ENCODE data around the gene GPRC5D. TPM values are rescaled to one million over a fixed set of nuclear protein-coding genes. Genes with fewer than 3 reads are reported as not detected.

GPRC5D gene
- total RNA-seq, 3 donors from 2014 or later, result not detected

DNA sequence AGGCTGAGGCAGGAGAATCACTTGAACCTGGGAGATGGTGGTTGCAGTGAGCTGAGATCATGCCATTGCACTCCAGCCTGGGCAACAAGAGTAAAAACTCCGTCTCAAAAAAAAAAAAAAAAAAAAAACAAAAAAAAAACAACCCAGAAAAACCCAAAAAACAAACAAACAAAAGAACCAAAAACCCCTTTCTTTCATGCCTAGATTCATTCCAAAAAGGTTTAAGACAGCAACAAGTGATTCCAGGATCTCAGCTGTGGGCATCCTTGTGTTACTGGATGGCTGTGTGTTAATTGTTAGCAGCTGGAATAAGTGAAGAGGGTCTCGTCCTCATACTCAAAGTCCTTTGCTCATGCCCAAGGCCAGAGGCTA is 51.2 kb downstream of the GPRC5D start:
- ATAC-seq (no peak), DNase-seq (no peak)
- peaks cover 13% of the 10 kb centered on the region for H3K4me1 ChIP-seq (ENCODE audit: low read depth)
- intact Hi-C loops (cut with DNase I, micrococcal nuclease), result no loop called here
- H3K36me3 ChIP-seq (ENCODE audit: low read depth), result no peaks in the 10 kb centered on the region
- TF ChIP-seq, protein P1, sequence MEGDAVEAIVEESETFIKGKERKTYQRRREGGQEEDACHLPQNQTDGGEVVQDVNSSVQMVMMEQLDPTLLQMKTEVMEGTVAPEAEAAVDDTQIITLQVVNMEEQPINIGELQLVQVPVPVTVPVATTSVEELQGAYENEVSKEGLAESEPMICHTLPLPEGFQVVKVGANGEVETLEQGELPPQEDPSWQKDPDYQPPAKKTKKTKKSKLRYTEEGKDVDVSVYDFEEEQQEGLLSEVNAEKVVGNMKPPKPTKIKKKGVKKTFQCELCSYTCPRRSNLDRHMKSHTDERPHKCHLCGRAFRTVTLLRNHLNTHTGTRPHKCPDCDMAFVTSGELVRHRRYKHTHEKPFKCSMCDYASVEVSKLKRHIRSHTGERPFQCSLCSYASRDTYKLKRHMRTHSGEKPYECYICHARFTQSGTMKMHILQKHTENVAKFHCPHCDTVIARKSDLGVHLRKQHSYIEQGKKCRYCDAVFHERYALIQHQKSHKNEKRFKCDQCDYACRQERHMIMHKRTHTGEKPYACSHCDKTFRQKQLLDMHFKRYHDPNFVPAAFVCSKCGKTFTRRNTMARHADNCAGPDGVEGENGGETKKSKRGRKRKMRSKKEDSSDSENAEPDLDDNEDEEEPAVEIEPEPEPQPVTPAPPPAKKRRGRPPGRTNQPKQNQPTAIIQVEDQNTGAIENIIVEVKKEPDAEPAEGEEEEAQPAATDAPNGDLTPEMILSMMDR (IDR thresholded peaks at IDR 0.05), result no peak
- no peaks in the 10 kb centered on the region for H3K9me3 ChIP-seq
- no peak overlapping the region for H3K4me3 ChIP-seq

DNA sequence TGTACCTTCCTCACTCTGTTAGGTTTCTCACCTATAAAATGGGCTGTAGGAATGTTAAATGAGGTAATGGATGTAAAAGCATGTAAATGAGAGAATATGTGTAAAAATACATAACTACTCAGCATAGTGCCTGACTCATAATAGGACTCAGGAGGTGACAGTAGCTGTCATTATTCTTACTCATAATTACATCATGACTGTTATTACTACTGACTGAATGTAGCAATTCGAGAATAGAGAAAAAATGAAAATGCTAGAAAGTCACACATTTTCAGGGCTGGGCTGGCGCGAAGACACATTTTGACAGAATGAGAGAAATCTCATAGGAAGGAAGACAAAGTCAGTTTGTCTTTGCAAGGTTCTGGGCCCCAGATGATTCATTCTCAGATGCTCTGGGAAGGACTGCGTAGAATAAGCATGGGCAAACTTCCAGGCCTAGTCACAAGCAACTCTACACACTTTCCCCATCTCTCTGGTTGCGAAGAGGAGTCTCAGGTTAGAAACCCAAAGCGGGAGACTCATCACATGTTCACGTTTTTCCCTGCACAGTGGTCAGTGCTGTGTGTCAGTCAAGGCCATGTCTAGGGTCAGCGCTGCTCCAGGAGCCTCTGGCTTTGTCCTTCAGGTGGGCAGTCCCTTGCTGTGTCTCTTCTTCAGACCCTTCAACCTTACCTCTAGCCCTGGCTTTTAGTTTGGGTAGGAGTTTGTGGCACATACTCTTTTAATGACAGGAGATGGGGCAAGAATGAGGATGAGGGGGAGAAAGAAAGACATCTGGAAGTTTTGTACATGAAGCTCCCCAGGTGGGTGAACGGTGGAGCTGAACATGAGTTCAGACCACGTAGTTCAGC is 52.2 kb downstream of the GPRC5D start:
- no peak overlapping the region for H3K4me3 ChIP-seq
- intact Hi-C loops (cut with DNase I, micrococcal nuclease), result no loop called here
- DNase-seq, result no peak

GRCh38 chr12:12898911-12899511 is 53.0 kb downstream of the GPRC5D start:
- Histone ChIP-seq H3K4me3 (no peak overlapping the region), H3K36me3 (ENCODE audit: low read depth) (no peaks in the 10 kb centered on the region), H3K4me1 (ENCODE audit: low read depth) (peaks cover 13% of the 10 kb centered on the region), H3K9me3 (no peaks in the 10 kb centered on the region)
- TF ChIP-seq, protein P1 (IDR thresholded peaks at IDR 0.05), result no peak
- no peak for DNase-seq
- intact Hi-C loops (cut with DNase I, micrococcal nuclease), result no loop called here
- ATAC-seq, result no peak

More for the DNA sequence above, 52.2 kb downstream of the GPRC5D start:
- no peak for ATAC-seq
- Histone ChIP-seq H3K4me1 (ENCODE audit: low read depth) (peaks cover 13% of the 10 kb centered on the region), H3K36me3 (ENCODE audit: low read depth) (no peaks in the 10 kb centered on the region), H3K9me3 (no peaks in the 10 kb centered on the region)
- TF ChIP-seq, protein P1 (IDR thresholded peaks at IDR 0.05), result no peak

DNA sequence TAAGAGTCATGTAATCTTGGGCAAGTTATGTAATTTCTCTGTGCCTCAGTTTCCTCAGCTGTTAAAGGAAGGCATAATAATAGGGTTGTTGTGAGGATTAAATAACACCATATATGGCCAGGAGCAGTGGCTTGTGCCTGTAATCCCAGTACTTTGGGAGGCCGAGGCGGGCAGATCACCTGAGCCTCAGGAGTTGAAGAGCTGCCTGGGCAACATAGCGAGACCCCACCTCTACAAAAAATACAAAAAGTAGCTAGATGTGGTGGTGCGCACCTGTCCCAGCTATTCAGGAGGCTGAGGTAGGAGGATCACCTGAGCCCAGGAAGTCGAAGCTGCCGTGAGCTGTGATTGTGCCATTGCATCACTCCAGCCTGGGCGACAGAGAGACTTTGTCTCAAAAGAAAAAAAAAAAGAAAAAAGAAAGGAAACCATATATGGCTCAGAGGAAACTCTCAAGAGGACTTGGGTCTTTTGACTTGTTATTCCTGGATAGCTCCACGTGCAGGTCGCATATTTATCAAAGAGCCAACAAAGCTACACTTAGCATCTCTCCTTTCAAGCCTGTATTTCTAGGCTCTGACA is 53.7 kb downstream of the GPRC5D start:
- H3K9me3 ChIP-seq, result no peaks in the 10 kb centered on the region
- H3K4me3 ChIP-seq, result no peak overlapping the region

GRCh38 chr12:12897302-12897701 is 54.7 kb downstream of the GPRC5D start:
- Histone ChIP-seq H3K36me3 (ENCODE audit: low read depth) (no peaks in the 10 kb centered on the region), H3K4me3 (no peak overlapping the region), H3K4me1 (ENCODE audit: low read depth) (peaks cover 10% of the 10 kb centered on the region), H3K9me3 (no peaks in the 10 kb centered on the region)
- DNase-seq (no peak), ATAC-seq (no peak)
- intact Hi-C loops (cut with DNase I, micrococcal nuclease), result no loop called here
- TF ChIP-seq, protein P1 (IDR thresholded peaks at IDR 0.05), result no peak

More for the DNA sequence above, 53.7 kb downstream of the GPRC5D start:
- intact Hi-C loops (cut with DNase I, micrococcal nuclease), result no loop called here
- TF ChIP-seq, protein P1 (IDR thresholded peaks at IDR 0.05), result no peak
- H3K36me3 ChIP-seq (ENCODE audit: low read depth), result no peaks in the 10 kb centered on the region
- H3K4me1 ChIP-seq (ENCODE audit: low read depth), result peaks cover 14% of the 10 kb centered on the region
- no peak for DNase-seq
- no peak for ATAC-seq
